GM10266 (cell line): ENCODE data around the gene EMCN.
A peak's percentile ranks its signal among the peaks of the same experiment; 100 is the strongest.
"Not testable (repeated sequence)": the region's sequence is repeated elsewhere in the genome, so short reads cannot be mapped to it uniquely, and the experiment has no call there.

ENCODE experiments used
- DNase-seq: peaks from one replicate; pipeline ENCODE4 v3.0.0; 2012; ENCODE audit errors: extremely low spot score
- CTCF ChIP-seq: IDR thresholded peaks from 2 replicates; pipeline ENCODE4 v1.5.1; 2012; ENCODE audit warnings: mild to moderate bottlenecking, low read depth; ENCODE audit not compliant: control insufficient read depth, insufficient read depth; ENCODE audit errors: missing control alignments

Gene EMCN

GRCh38 chr4:100391086-100391485 lies 126.7 kb downstream of the EMCN start:
- no peak for DNase-seq
- TF ChIP-seq CTCF: no peak

DNA sequence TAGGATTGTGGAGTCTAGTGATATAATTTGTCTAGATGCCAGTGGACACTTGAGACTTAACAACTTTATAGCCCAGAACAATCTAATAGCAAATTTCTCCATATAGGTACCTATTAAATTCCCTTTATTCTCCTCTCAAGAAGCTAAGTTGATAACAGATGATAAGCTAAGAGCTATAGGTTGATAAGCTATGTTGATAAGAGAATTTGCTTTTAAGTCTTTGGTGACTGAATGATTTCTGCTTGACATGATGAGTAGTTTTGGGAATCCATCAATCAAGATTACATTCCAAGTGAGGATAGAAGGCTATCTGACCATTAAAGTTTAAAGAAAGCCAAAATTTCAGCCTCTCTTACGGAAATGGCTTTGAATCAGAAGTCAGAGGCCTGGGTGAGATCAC lies 131.6 kb downstream of the EMCN start:
- no peak for TF ChIP-seq CTCF
- no peak for DNase-seq

DNA sequence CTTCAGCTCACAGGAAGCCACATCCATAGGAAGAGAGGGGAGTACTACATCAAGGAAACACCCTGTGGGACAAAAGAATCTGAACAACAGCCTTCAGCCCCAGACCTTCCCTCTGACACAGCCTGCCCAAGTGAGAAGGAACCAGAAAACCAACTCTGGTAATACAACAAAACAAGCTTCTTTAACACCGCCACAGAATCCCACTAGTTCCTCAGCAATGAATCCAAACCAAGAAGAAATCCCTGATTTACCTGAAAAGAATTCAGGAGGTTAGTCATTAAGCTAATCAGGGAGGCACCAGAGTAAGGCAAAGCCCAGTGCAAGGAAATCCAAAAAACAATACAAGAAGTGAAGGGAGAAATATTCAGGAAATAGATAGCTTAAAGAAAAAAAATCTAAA lies 137.4 kb downstream of the EMCN start:
- DNase-seq: not testable (repeated sequence)

- no peak for DNase-seq
- TF ChIP-seq CTCF: no peak
These were observed 138.2 kb downstream of the EMCN start for GRCh38 chr4:100379583-100380105.

GRCh38 chr4:100372432-100372831 lies 145.4 kb downstream of the EMCN start:
- peak; percentile 25 for TF ChIP-seq CTCF
- DNase-seq: no peak

DNA sequence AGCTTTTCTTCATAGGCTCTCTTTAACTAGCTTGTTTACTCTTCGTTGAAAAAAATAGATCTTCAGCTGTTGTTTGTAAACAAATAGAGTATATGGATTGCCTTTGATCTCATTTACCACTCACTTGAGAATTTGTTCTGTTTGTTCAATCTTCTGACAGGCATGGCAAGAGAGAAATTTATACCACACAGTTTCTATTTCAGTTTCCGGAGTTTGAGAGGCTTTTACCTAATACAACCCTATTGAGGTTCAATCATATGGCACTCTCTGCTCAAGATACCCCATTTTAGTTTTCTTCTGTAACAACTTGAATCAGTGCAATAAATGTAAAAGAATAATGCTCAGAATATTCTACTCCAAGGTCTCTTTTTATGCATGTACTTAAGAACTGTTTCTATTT lies 148.0 kb downstream of the EMCN start:
- DNase-seq: no peak
- no peak for TF ChIP-seq CTCF

DNA sequence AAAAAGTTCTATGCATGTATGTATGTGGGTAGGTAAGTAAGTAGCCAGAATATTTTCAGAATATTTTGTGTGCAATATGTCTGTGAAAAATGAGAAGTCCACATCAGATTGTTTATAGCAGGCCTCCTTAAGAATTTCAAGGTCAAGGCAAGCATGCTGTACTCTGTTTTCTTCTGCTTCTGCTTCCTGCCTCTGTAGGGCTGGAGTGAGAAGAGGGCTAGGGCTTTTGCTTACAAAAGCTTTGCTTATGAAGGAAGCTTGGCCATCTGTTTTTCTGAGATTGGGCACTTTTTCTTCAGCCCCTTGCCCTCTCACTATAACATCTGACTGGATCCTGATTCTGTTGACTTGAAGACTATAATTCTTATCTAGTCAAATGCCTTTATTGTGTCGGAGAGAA lies 150.4 kb downstream of the EMCN start:
- no peak for DNase-seq
- no peak for TF ChIP-seq CTCF

DNA sequence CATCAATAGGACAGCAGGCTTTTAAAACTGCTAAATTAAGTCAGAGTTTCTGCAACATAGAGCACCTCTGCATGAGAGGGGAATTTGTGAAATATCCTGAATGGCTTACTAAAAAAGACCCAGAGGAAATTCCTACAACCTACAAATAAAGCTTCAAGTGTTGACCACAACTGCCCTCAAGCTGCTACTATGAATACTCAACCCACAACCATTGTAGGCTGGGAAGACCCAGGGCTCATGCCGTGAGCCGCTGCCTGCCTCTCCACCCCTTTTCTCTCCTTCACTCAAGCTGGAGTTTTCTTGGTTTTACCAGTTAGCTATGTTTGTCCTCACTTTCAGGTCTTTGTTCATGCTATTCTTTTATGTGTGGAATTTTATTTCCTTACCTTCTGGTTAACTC lies 151.6 kb downstream of the EMCN start:
- TF ChIP-seq CTCF: no peak
- DNase-seq: no peak
